Neuronal stem cell (in vitro differentiated cells): ENCODE results near the gene TUNAR.

ENCODE experiments used
- DNase-seq: peaks from one replicate; pipeline ENCODE4 v3.0.0-alpha.2; 2013; ENCODE audit warnings: low spot score
- H2AFZ ChIP-seq: one replicate; pipeline ENCODE4 v1.6.1; 2013; ENCODE audit warnings: mild to moderate bottlenecking, low read length, inconsistent platforms
- H2AK5ac ChIP-seq: 2 replicates; pipeline ENCODE4 v1.6.1; 2013; ENCODE audit warnings: low read depth, mild to moderate bottlenecking, inconsistent platforms, low read length, moderate library complexity, mixed read lengths
- H2BK120ac ChIP-seq: 2 replicates; pipeline ENCODE4 v1.6.1; 2013; ENCODE audit warnings: low read depth, mild to moderate bottlenecking, inconsistent platforms, low read length, moderate library complexity, mixed read lengths
- H2BK12ac ChIP-seq: one replicate; pipeline ENCODE4 v1.6.1; 2013; ENCODE audit warnings: low read length, inconsistent platforms
- H2BK15ac ChIP-seq: 2 replicates; pipeline ENCODE4 v1.6.1; 2013; ENCODE audit warnings: mild to moderate bottlenecking, low read length, inconsistent platforms, mixed read lengths
- H2BK5ac ChIP-seq: one replicate; pipeline ENCODE4 v1.6.1; 2013; ENCODE audit warnings: inconsistent platforms, mild to moderate bottlenecking, low read length, moderate library complexity
- H3K14ac ChIP-seq: one replicate; pipeline ENCODE4 v1.6.1; 2013; ENCODE audit warnings: low read length, inconsistent platforms
- H3K18ac ChIP-seq: 2 replicates; pipeline ENCODE4 v1.6.1; 2013; ENCODE audit warnings: low read length, inconsistent platforms
- H3K23ac ChIP-seq: 2 replicates; pipeline ENCODE4 v1.6.1; 2013; ENCODE audit warnings: low read depth, mild to moderate bottlenecking, mixed read lengths, low read length, inconsistent platforms; ENCODE audit not compliant: poor library complexity
- H3K27ac ChIP-seq: replicated peaks from 3 replicates; pipeline ENCODE4 v1.5.1; 2013; ENCODE audit warnings: low read length, inconsistent platforms
- H3K27me3 ChIP-seq, 3 experiments: 2 replicates each; pipeline ENCODE4 v1.6.1; 2013; ENCODE audit warnings: low read length in 3 of 3, mild to moderate bottlenecking in 2 of 3, inconsistent platforms in 1 of 3, low read depth in 1 of 3, mixed read lengths in 1 of 3, moderate library complexity in 1 of 3; ENCODE audit not compliant: control insufficient read depth in 3 of 3, insufficient read depth in 3 of 3
- H3K36me3 ChIP-seq, 2 donors: replicated peaks in 1 of 2; 2 replicates each; pipeline ENCODE4 v1.6.1; 2013; ENCODE audit warnings: low read length in 2 of 2; ENCODE audit not compliant: control insufficient read depth in 2 of 2, insufficient read depth in 2 of 2
- H3K4ac ChIP-seq: 2 replicates; pipeline ENCODE4 v1.6.1; 2013; ENCODE audit warnings: inconsistent platforms, mild to moderate bottlenecking, low read length, moderate library complexity
- H3K4me1 ChIP-seq, 2 donors: 1 replicate in 1 of 2; 2 replicates in 1 of 2; pipeline ENCODE4 v1.6.1; 2013; ENCODE audit warnings: low read length in 2 of 2, low read depth in 1 of 2; ENCODE audit not compliant: control insufficient read depth in 2 of 2, insufficient read depth in 1 of 2
- H3K4me2 ChIP-seq: one replicate; pipeline ENCODE4 v1.6.1; 2013; ENCODE audit warnings: mild to moderate bottlenecking, low read length, inconsistent platforms; ENCODE audit not compliant: insufficient read depth, poor library complexity, severe bottlenecking
- H3K4me3 ChIP-seq, 2 donors: 2 replicates each; pipeline ENCODE4 v1.5.1; 2013; ENCODE audit warnings: low read length in 2 of 2, mild to moderate bottlenecking in 2 of 2, inconsistent platforms in 1 of 2, moderate library complexity in 1 of 2
- H3K79me1 ChIP-seq: one replicate; pipeline ENCODE4 v1.6.1; 2013; ENCODE audit warnings: low read depth, mild to moderate bottlenecking, inconsistent platforms, low read length, moderate library complexity
- H3K9ac ChIP-seq: one replicate; pipeline ENCODE4 v1.6.1; 2013; ENCODE audit warnings: mild to moderate bottlenecking, low read depth, low read length, inconsistent platforms; ENCODE audit not compliant: poor library complexity
- H3K9me3 ChIP-seq, 2 donors: replicated peaks in 1 of 2; 2 replicates each; pipeline versions ENCODE3 to v1.6.1; 2013; ENCODE audit warnings: low read length in 2 of 2, mild to moderate bottlenecking in 2 of 2, inconsistent platforms in 1 of 2, low read depth in 1 of 2, mixed read lengths in 1 of 2, moderate library complexity in 1 of 2; ENCODE audit not compliant: control insufficient read depth in 2 of 2, insufficient read depth in 1 of 2
- H4K8ac ChIP-seq: one replicate; pipeline ENCODE4 v1.6.1; 2013; ENCODE audit warnings: low read depth, mild to moderate bottlenecking, inconsistent platforms, low read length, moderate library complexity
- H4K91ac ChIP-seq: one replicate; pipeline ENCODE4 v1.6.1; 2013; ENCODE audit warnings: low read length, low read depth, mild to moderate bottlenecking, inconsistent platforms; ENCODE audit not compliant: poor library complexity
- WGBS, 2 donors: extraction: QIAGEN DNeasy Blood & Tissue Kit; methylation state at CpG; one replicate each; pipeline ENCODE4 v1.1.7; 2013; ENCODE audit warnings: missing lambda C conversion rate in 2 of 2, mixed read lengths in 1 of 2; ENCODE audit not compliant: insufficient read length in 2 of 2, insufficient replicate concordance in 1 of 2; ENCODE audit errors: extremely low coverage in 2 of 2; 5-methylcytosine and 5-hydroxymethylcytosine counted together

TUNAR gene

GRCh38 chr14:95831041-95831440 lies 45.6 kb upstream of the TUNAR start:
- H3K23ac ChIP-seq: no peak overlapping the region
- no peak overlapping the region for H4K91ac ChIP-seq
- WGBS, 2 donors: no CpG with 5 or more reads among the region's 2 CpGs
- no peak overlapping the region for H2BK5ac ChIP-seq
- no peak overlapping the region for H2BK12ac ChIP-seq
- no peak overlapping the region for H3K4me3 ChIP-seq
- peak overlapping the region; percentile 61 for H3K18ac ChIP-seq
- H3K4me1 ChIP-seq: peaks cover 8 to 9% of the 10 kb centered on the region in 2 donors
- no peaks in the 10 kb centered on the region for H3K79me1 ChIP-seq
- no peak overlapping the region for H3K27ac ChIP-seq
- no peak overlapping the region for H2BK15ac ChIP-seq
- H4K8ac ChIP-seq: no peak overlapping the region
- no peaks in the 10 kb centered on the region for H3K36me3 ChIP-seq
- DNase-seq: no peak
- H3K4ac ChIP-seq: no peak overlapping the region
- no peak overlapping the region for H3K14ac ChIP-seq
- no peak overlapping the region for H3K9ac ChIP-seq
- no peak overlapping the region for H2BK120ac ChIP-seq
- H3K4me2 ChIP-seq: no peak overlapping the region
- peak overlapping the region; percentile 20 for H2AK5ac ChIP-seq
- no peaks in the 10 kb centered on the region for H3K9me3 ChIP-seq
- peaks cover 0 to 2% (median 0%) of the 10 kb centered on the region in 3 experiments for H3K27me3 ChIP-seq
- no peak overlapping the region for H2AFZ ChIP-seq

DNA sequence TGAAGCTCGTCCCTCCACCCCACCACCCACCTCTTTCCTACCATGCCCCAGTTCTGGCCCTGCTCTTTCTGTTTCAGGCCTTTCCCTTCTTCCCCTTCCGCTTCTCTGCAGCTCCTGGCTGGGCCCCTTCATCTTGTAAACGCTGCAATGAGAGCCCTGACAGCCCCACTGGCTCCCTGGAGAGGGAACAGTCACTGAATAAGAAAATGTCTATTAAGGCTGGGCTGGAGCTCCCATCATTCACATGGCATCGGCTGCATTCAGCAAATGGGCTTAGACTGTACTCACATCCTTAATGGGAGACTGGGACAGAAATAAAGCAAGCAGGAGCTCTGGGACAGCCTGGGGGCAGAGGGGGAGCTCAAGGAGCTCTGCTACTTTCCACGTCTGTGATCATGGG lies 45.2 kb upstream of the TUNAR start:
- no peak overlapping the region for H3K23ac ChIP-seq
- no peak overlapping the region for H3K27ac ChIP-seq
- H2BK12ac ChIP-seq: no peak overlapping the region
- no peak for DNase-seq
- H3K36me3 ChIP-seq: no peaks in the 10 kb centered on the region
- no peak overlapping the region for H3K4ac ChIP-seq
- no peaks in the 10 kb centered on the region for H3K79me1 ChIP-seq
- peak overlapping the region; percentile 71 for H3K18ac ChIP-seq
- H4K91ac ChIP-seq: no peak overlapping the region
- H3K4me2 ChIP-seq: no peak overlapping the region
- H2BK120ac ChIP-seq: no peak overlapping the region
- H2BK15ac ChIP-seq: no peak overlapping the region
- no peak overlapping the region for H2BK5ac ChIP-seq
- H3K4me1 ChIP-seq: peaks cover 8 to 9% of the 10 kb centered on the region in 2 donors
- no peak overlapping the region for H2AFZ ChIP-seq
- H3K14ac ChIP-seq: no peak overlapping the region
- no CpG with 5 or more reads among the region's 5 CpGs for WGBS, 2 donors
- H3K9me3 ChIP-seq: no peaks in the 10 kb centered on the region
- H2AK5ac ChIP-seq: no peak overlapping the region
- H3K9ac ChIP-seq: no peak overlapping the region
- no peak overlapping the region for H3K4me3 ChIP-seq
- H3K27me3 ChIP-seq: peaks cover 0 to 2% (median 0%) of the 10 kb centered on the region in 3 experiments
- H4K8ac ChIP-seq: no peak overlapping the region

DNA sequence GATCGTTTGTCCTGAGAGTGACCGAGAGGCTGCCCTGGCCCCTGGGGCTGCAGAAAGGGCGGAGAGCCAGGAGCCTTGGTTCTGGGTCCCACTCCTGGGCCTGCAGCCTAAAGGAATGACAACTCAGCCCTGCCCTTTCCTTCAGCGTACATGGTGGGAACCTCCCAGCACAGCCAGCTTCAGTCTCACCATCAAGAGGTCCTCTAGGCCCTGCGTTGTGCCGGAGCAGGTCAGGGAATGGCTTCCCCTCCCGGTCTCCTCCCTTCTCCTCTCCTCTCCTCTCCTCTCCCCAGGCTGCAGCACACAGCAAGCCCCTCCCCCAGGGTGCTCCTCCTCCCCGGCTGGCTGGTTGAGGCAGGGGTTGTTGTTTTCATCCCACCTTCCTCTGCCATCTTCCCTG lies 44.6 kb upstream of the TUNAR start:
- H3K27me3 ChIP-seq: peaks cover 0 to 2% (median 0%) of the 10 kb centered on the region in 3 experiments
- no peak overlapping the region for H2AK5ac ChIP-seq
- H2BK120ac ChIP-seq: no peak overlapping the region
- DNase-seq: no peak
- no peak overlapping the region for H3K9ac ChIP-seq
- H3K9me3 ChIP-seq: no peaks in the 10 kb centered on the region
- H4K8ac ChIP-seq: no peak overlapping the region
- H3K4ac ChIP-seq: no peak overlapping the region
- no CpG with 5 or more reads among the region's 8 CpGs for WGBS, 2 donors
- H3K27ac ChIP-seq: no peak overlapping the region
- H3K18ac ChIP-seq: peak overlapping the region; percentile 71
- H2AFZ ChIP-seq: peak overlapping the region; percentile 12
- no peaks in the 10 kb centered on the region for H3K79me1 ChIP-seq
- H3K4me2 ChIP-seq: no peak overlapping the region
- no peak overlapping the region for H3K14ac ChIP-seq
- H3K23ac ChIP-seq: no peak overlapping the region
- no peaks in the 10 kb centered on the region for H3K36me3 ChIP-seq
- no peak overlapping the region for H3K4me3 ChIP-seq
- H2BK15ac ChIP-seq: no peak overlapping the region
- peak overlapping the region; percentile 26 for H2BK12ac ChIP-seq
- H4K91ac ChIP-seq: no peak overlapping the region
- H3K4me1 ChIP-seq: peaks cover 8 to 9% of the 10 kb centered on the region in 2 donors
- H2BK5ac ChIP-seq: no peak overlapping the region

- no peak overlapping the region for H2BK5ac ChIP-seq
- H3K4ac ChIP-seq: no peak overlapping the region
- no peak overlapping the region for H4K91ac ChIP-seq
- no peak for DNase-seq
- no peak overlapping the region for H2BK120ac ChIP-seq
- H3K14ac ChIP-seq: no peak overlapping the region
- peaks cover 8 to 9% of the 10 kb centered on the region in 2 donors for H3K4me1 ChIP-seq
- no peak overlapping the region for H3K18ac ChIP-seq
- H3K4me2 ChIP-seq: no peak overlapping the region
- H3K9ac ChIP-seq: no peak overlapping the region
- no peak overlapping the region for H2AK5ac ChIP-seq
- no peaks in the 10 kb centered on the region for H3K36me3 ChIP-seq
- no peak overlapping the region for H3K4me3 ChIP-seq
- no peak overlapping the region for H2BK12ac ChIP-seq
- H3K27ac ChIP-seq: no peak overlapping the region
- WGBS, 2 donors: no CpG with 5 or more reads among the region's 3 CpGs
- no peak overlapping the region for H2AFZ ChIP-seq
- H3K23ac ChIP-seq: no peak overlapping the region
- no peak overlapping the region for H4K8ac ChIP-seq
- H3K27me3 ChIP-seq: peaks cover 0 to 2% (median 0%) of the 10 kb centered on the region in 3 experiments
- H3K79me1 ChIP-seq: no peaks in the 10 kb centered on the region
- no peak overlapping the region for H2BK15ac ChIP-seq
- no peaks in the 10 kb centered on the region for H3K9me3 ChIP-seq
These were observed 43.2 kb upstream of the TUNAR start for GRCh38 chr14:95833429-95833828.
